ENCODE results near the gene KCNK17. TPM values are rescaled to one million over a fixed set of nuclear protein-coding genes. Genes with fewer than 3 reads are reported as not detected.

KCNK17 gene
- polyA plus RNA-seq, 3 donors = not detected

- no peak overlapping the region for H3K4me3 ChIP-seq (replicated peaks in 1 of 3; ENCODE audit: low read depth in 2 of 3, low read length in 3 of 3)
- peaks cover 2 to 6% (median 4%) of the 10 kb centered on the region in 3 donors for H3K27me3 Mint-ChIP-seq (ENCODE audit: low read depth in 3 of 3)
- no peak overlapping the region for H3K9ac ChIP-seq (ENCODE audit: insufficient read depth, low read length, poor library complexity, severe bottlenecking)
- H3K36me3 ChIP-seq (replicated peaks in 1 of 2; ENCODE audit: control insufficient read depth in 1 of 2, insufficient read depth in 2 of 2, low read length in 2 of 2) = no peaks in the 10 kb centered on the region
- H4K20me1 ChIP-seq (ENCODE audit: insufficient read depth, low read length) = no peaks in the 10 kb centered on the region
- H3K27ac Mint-ChIP-seq = peak overlapping the region in 1 of 7 donors; percentile 20
- no peaks in the 10 kb centered on the region for H3K27me3 ChIP-seq (ENCODE audit: control insufficient read depth in 2 of 2, insufficient read depth in 2 of 2, low read length in 2 of 2)
- H3K27ac ChIP-seq (ENCODE audit: low read depth in 1 of 2, low read length in 2 of 2) = no peak overlapping the region
- H3K9me3 Mint-ChIP-seq = peaks cover 0 to 3% (median 0%) of the 10 kb centered on the region in 7 donors
- H3K9me3 ChIP-seq (replicated peaks in 1 of 2; ENCODE audit: control insufficient read depth in 1 of 2, insufficient read depth in 1 of 2, low read length in 2 of 2) = no peaks in the 10 kb centered on the region
- no peak overlapping the region for H2AFZ ChIP-seq (ENCODE audit: insufficient read depth, low read depth, low read length, poor library complexity, severe bottlenecking)
- no peak for DNase-seq
- intact Hi-C loops (cut with micrococcal nuclease) = loop anchor here in 1 of 2 donors (5.0 kb wide), 1 partner anchor 960 kb away; no protein-coding TSS in a partner anchor
- H3K4me1 ChIP-seq (ENCODE audit: control insufficient read depth in 1 of 2, insufficient read depth in 2 of 2, low read length in 2 of 2) = peaks cover 4 to 12% of the 10 kb centered on the region in 2 donors
- no peaks in the 10 kb centered on the region for H3K36me3 Mint-ChIP-seq
- H3K4me3 Mint-ChIP-seq = no peak overlapping the region
- peaks cover 13% of the 10 kb centered on the region for H3K4me1 Mint-ChIP-seq
- H3K79me2 ChIP-seq (ENCODE audit: insufficient read depth, low read length) = no peaks in the 10 kb centered on the region
- 92% methylated on average over 2 of the region's 6 CpGs for WGBS (ENCODE audit: insufficient coverage)
- H3K4me2 ChIP-seq (replicated peaks; ENCODE audit: extremely low read depth, low read length, poor library complexity, severe bottlenecking) = no peak overlapping the region
- TF ChIP-seq CTCF (IDR thresholded peaks at IDR 0.05) = no peak
Measured at GRCh38 chr6:39347206-39347605, 33.0 kb upstream of the KCNK17 start.

GRCh38 chr6:39344821-39345280, 30.6 kb upstream of the KCNK17 start:
- Mint-ChIP-seq H3K27ac (no peak overlapping the region), H3K27me3 (ENCODE audit: low read depth in 3 of 3) (peaks cover 4 to 11% (median 7%) of the 10 kb centered on the region in 3 donors), H3K36me3 (no peaks in the 10 kb centered on the region), H3K9me3 (peaks cover 0 to 2% (median 0%) of the 10 kb centered on the region in 7 donors), H3K4me3 (no peak overlapping the region), H3K4me1 (peaks cover 19% of the 10 kb centered on the region)
- Histone ChIP-seq H3K79me2 (ENCODE audit: insufficient read depth, low read length) (no peaks in the 10 kb centered on the region), H3K27ac (ENCODE audit: low read depth in 1 of 2, low read length in 2 of 2) (no peak overlapping the region), H3K4me3 (replicated peaks in 1 of 3; ENCODE audit: low read depth in 2 of 3, low read length in 3 of 3) (no peak overlapping the region), H3K9ac (ENCODE audit: insufficient read depth, low read length, poor library complexity, severe bottlenecking) (no peak overlapping the region), H4K20me1 (ENCODE audit: insufficient read depth, low read length) (no peaks in the 10 kb centered on the region), H3K4me2 (replicated peaks; ENCODE audit: extremely low read depth, low read length, poor library complexity, severe bottlenecking) (no peak overlapping the region), H3K9me3 (replicated peaks in 1 of 2; ENCODE audit: control insufficient read depth in 1 of 2, insufficient read depth in 1 of 2, low read length in 2 of 2) (no peaks in the 10 kb centered on the region), H3K27me3 (ENCODE audit: control insufficient read depth in 2 of 2, insufficient read depth in 2 of 2, low read length in 2 of 2) (peaks cover 0 to 12% of the 10 kb centered on the region in 2 donors), H3K36me3 (replicated peaks in 1 of 2; ENCODE audit: control insufficient read depth in 1 of 2, insufficient read depth in 2 of 2, low read length in 2 of 2) (no peaks in the 10 kb centered on the region), H3K4me1 (ENCODE audit: control insufficient read depth in 1 of 2, insufficient read depth in 2 of 2, low read length in 2 of 2) (peaks cover 9 to 27% of the 10 kb centered on the region in 2 donors), H2AFZ (ENCODE audit: insufficient read depth, low read depth, low read length, poor library complexity, severe bottlenecking) (no peak overlapping the region)
- WGBS (ENCODE audit: insufficient coverage) = 93% methylated on average over 5 of the region's 7 CpGs
- no peak for TF ChIP-seq CTCF (IDR thresholded peaks at IDR 0.05)
- no peak for DNase-seq
- intact Hi-C loops (cut with micrococcal nuclease) = loop anchor here in 1 of 2 donors (5.0 kb wide), 1 partner anchor 962 kb away; no protein-coding TSS in a partner anchor
